Measurements from ENCODE around the gene TTC21B.

DNA sequence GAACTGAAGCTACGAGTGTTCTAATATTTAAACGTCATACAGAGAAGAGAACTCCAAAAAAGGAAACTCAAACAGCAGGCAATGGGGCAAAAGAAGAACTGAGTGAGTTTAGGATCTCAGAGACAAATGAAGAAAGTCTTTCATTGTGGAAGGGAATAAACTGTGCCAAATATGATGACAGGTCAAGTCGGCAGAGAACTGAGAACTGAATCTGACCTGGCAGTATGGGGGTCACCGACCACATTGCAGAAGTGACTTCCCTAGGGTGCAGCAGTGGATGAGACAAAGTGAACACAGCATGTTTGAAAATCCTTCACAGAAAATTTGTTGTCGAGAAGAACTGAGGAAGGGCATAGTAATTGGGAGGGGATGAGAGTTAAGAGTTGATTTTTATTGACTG, 55.9 kb downstream of the TTC21B start:
- TF ChIP-seq POLR2AphosphoS5 (IDR thresholded peaks at IDR 0.05; ENCODE audit: low read depth, low read length) (no peak), POLR2A (IDR thresholded peaks at IDR 0.05; ENCODE audit: low read depth, low read length) (no peak), TAF1 (IDR thresholded peaks at IDR 0.05; ENCODE audit: borderline replicate concordance, low read depth, low read length) (no peak)

Measured in GM12892 (cell line).